Caco-2 (cell line): ENCODE measurements around the gene TAF11L9. TPM values are rescaled to one million over a fixed set of nuclear protein-coding genes. Genes with fewer than 3 reads are reported as not detected.

Experiments
- total RNA-seq: library from RNA; stranded (reverse); gene quantifications from 2 replicates; pipeline ENCODE4 v1.2.3, GENCODE V29; 2022

Gene TAF11L9
- total RNA-seq, 1 experiment from 2014 or later: not detected

Other genes with a start within 250 kb of the TAF11L9 start
- not detected in 2 replicates for gene TAF11L2, start 96.2 kb downstream of the TAF11L9 start, total RNA-seq
- gene TAF11L3, start 76.0 kb downstream of the TAF11L9 start, total RNA-seq: not detected in 2 replicates
- not detected in 2 replicates for gene TAF11L4, start 72.6 kb downstream of the TAF11L9 start, total RNA-seq
- gene TAF11L5, start 69.2 kb downstream of the TAF11L9 start, total RNA-seq: not detected in 2 replicates
- gene TAF11L6, start 65.7 kb downstream of the TAF11L9 start, total RNA-seq: not detected in 2 replicates
- not detected in 2 replicates for gene TAF11L7, start 8.6 kb downstream of the TAF11L9 start, total RNA-seq
- gene TAF11L8, start 3.4 kb downstream of the TAF11L9 start, total RNA-seq: not detected in 2 replicates
- gene TAF11L10, start 3.4 kb upstream of the TAF11L9 start, total RNA-seq: not detected in 2 replicates
- not detected in 2 replicates for gene TAF11L11, start 9.8 kb upstream of the TAF11L9 start, total RNA-seq
- not detected in 2 replicates for gene TAF11L12, start 16.0 kb upstream of the TAF11L9 start, total RNA-seq
- not detected in 2 replicates for gene TAF11L13, start 37.7 kb upstream of the TAF11L9 start, total RNA-seq
- gene TAF11L14, start 40.1 kb upstream of the TAF11L9 start, total RNA-seq: not detected in 2 replicates